Nephron (organoid): ENCODE data around the gene ENG.

ENCODE experiments used
- H3K27ac Mint-ChIP-seq, 3 experiments: 2 replicates each; pipeline ENCODE4 v1.8.0; 2020; ENCODE audit warnings: mixed read lengths in 3 of 3, mild to moderate bottlenecking in 2 of 3, moderate library complexity in 1 of 3
- H3K27me3 Mint-ChIP-seq: 2 replicates; pipeline ENCODE4 v1.8.0; 2021; ENCODE audit warnings: low read depth, mild to moderate bottlenecking, moderate library complexity, mixed read lengths
- H3K36me3 Mint-ChIP-seq: 2 replicates; pipeline ENCODE4 v1.8.0; 2020; ENCODE audit warnings: low read depth, mixed read lengths
- H3K4me1 Mint-ChIP-seq: 2 replicates; pipeline ENCODE4 v1.8.0; 2020; ENCODE audit warnings: mixed read lengths
- H3K4me3 Mint-ChIP-seq, 3 experiments: 2 replicates each; pipeline ENCODE4 v1.8.0; 2020; ENCODE audit warnings: mild to moderate bottlenecking in 3 of 3, mixed read lengths in 3 of 3, moderate library complexity in 2 of 3
- H3K9me3 Mint-ChIP-seq: 2 replicates; pipeline ENCODE4 v1.8.0; 2020; ENCODE audit warnings: mixed read lengths
- CTCF ChIP-seq, 3 experiments: fragments of 200-600 bp; sonication (generic); IDR thresholded peaks; one replicate each; pipeline ENCODE4 v1.5.0; 2021; ENCODE audit warnings: antibody characterized with exemption in 3 of 3; ENCODE audit not compliant: unreplicated experiment in 3 of 3

The ENG gene

DNA sequence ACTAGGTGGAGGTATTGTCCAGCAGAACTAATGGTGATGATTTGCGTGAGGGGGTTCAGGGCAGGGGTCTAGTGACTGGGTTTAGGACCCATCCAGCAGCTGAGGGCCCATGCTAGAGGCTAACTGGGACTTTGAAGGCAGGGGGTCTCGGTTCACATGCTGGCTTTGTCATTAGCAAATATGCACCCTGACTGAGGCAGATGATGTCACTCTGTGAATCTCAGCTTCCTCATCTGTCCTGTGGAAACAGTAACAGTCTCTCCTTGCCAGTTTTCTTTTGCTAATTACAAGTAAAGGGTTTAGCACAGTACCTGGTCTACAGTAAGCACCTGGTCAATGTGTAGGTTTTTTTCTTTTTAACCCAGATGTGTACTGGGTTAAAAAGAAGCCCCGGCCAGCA, 81.2 kb downstream of the ENG start:
- H3K36me3 Mint-ChIP-seq: no peaks in the 10 kb centered on the region
- no peak overlapping the region for H3K27ac Mint-ChIP-seq
- H3K9me3 Mint-ChIP-seq: no peaks in the 10 kb centered on the region
- H3K4me3 Mint-ChIP-seq: no peak overlapping the region
- peaks cover 3% of the 10 kb centered on the region for H3K27me3 Mint-ChIP-seq
- no peak for TF ChIP-seq CTCF (IDR thresholded peaks at IDR 0.05; ENCODE audit: unreplicated experiment in 3 of 3)
- peaks cover 27% of the 10 kb centered on the region for H3K4me1 Mint-ChIP-seq

DNA sequence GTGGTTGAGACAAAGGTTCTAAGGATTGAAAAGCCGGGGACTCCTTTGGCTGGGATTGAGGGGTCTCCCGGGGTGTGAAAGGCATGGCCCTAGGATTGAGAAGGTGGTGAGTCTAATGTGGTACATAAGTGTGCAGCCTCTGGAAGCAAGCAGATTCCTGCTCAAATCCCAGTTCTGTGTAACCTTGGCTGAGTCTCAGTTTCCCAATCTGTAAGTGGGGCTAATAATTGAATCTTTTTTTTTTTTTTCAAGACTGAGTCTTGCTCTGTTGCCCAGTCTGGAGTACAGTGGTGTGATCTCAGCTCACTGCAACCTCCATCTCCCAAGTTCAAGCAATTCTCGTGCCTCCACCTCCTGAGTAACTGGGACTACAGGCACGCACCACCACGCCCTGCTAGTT, 81.9 kb downstream of the ENG start:
- Mint-ChIP-seq H3K4me1 (peaks cover 25% of the 10 kb centered on the region), H3K4me3 (no peak overlapping the region), H3K27me3 (peaks cover 3% of the 10 kb centered on the region), H3K9me3 (no peaks in the 10 kb centered on the region), H3K27ac (no peak overlapping the region), H3K36me3 (no peaks in the 10 kb centered on the region)
- no peak for TF ChIP-seq CTCF (IDR thresholded peaks at IDR 0.05; ENCODE audit: unreplicated experiment in 3 of 3)

GRCh38 chr9:127771570-127772189, 82.8 kb downstream of the ENG start:
- Mint-ChIP-seq H3K4me3 (peak overlapping the region; percentile 83 to 91 (median 86)), H3K4me1 (peaks cover 29% of the 10 kb centered on the region), H3K27ac (peak overlapping the region; percentile 35 to 99 (median 87)), H3K36me3 (no peaks in the 10 kb centered on the region), H3K27me3 (peaks cover 3% of the 10 kb centered on the region), H3K9me3 (no peaks in the 10 kb centered on the region)
- TF ChIP-seq CTCF (IDR thresholded peaks at IDR 0.05; ENCODE audit: unreplicated experiment in 3 of 3): no peak

GRCh38 chr9:127770905-127771569, 83.4 kb downstream of the ENG start:
- H3K36me3 Mint-ChIP-seq: peaks cover 4% of the 10 kb centered on the region

GRCh38 chr9:127770583-127770904, 83.9 kb downstream of the ENG start:
- TF ChIP-seq CTCF (IDR thresholded peaks at IDR 0.05; ENCODE audit: unreplicated experiment in 3 of 3): no peak
- peak overlapping the region; percentile 83 to 91 (median 86) for H3K4me3 Mint-ChIP-seq
- no peaks in the 10 kb centered on the region for H3K9me3 Mint-ChIP-seq
- peak overlapping the region; percentile 60 to 99 (median 87) for H3K27ac Mint-ChIP-seq
- peaks cover 29% of the 10 kb centered on the region for H3K4me1 Mint-ChIP-seq
- peaks cover 3% of the 10 kb centered on the region for H3K27me3 Mint-ChIP-seq
- H3K36me3 Mint-ChIP-seq: peaks cover 5% of the 10 kb centered on the region

More at GRCh38 chr9:127770905-127771569, 83.4 kb downstream of the ENG start:
- Mint-ChIP-seq H3K9me3 (no peaks in the 10 kb centered on the region), H3K27ac (peak overlapping the region; percentile 35 to 99 (median 87)), H3K4me1 (peaks cover 29% of the 10 kb centered on the region), H3K4me3 (peak overlapping the region; percentile 83 to 91 (median 86)), H3K27me3 (peaks cover 3% of the 10 kb centered on the region)
- TF ChIP-seq CTCF (IDR thresholded peaks at IDR 0.05; ENCODE audit: unreplicated experiment in 3 of 3): no peak
